Bronchial epithelial cell (primary cell): Measurements from ENCODE around the gene MYH15. TPM values are rescaled to one million over a fixed set of nuclear protein-coding genes. Genes with fewer than 3 reads are reported as not detected.

Experiments
- DNase-seq: peaks from one replicate; pipeline ENCODE4 v3.0.0-alpha.2; 2010; ENCODE audit warnings: low read depth
- FAIRE-seq: peaks from 2 replicates; lab custom pipeline; 2011; peaks lifted over from hg19 to GRCh38; lab: Jason Lieb, UNC
- H3K27me3 ChIP-seq: 2 replicates; pipeline ENCODE4 v1.5.1; 2011; ENCODE audit warnings: low read length; ENCODE audit not compliant: control insufficient read depth, insufficient read depth
- H3K36me3 ChIP-seq: 2 replicates; pipeline ENCODE4 v1.5.1; 2011; ENCODE audit warnings: low read length; ENCODE audit not compliant: control insufficient read depth, insufficient read depth
- H3K4me3 ChIP-seq: 2 replicates; pipeline ENCODE4 v1.5.1; 2011; ENCODE audit warnings: mild to moderate bottlenecking, low read depth, low read length, control low read depth
- total RNA-seq: library from RNA; depleted of rRNA; stranded (reverse); fragments of >200 nt; gene quantifications from 2 replicates; pipeline ENCODE4 v1.2.1, GENCODE V29; 2014
- TF ChIP-seq, protein P1 (sequence below): IDR thresholded peaks from 2 replicates; pipeline ENCODE4 v1.5.1; 2011; ENCODE audit warnings: mild to moderate bottlenecking, moderate library complexity, low read length, control low read depth, inconsistent platforms; ENCODE audit not compliant: insufficient read depth, severe bottlenecking

Gene MYH15
- total RNA-seq, 1 donor from 2014 or later: under 0.01 TPM

DNA sequence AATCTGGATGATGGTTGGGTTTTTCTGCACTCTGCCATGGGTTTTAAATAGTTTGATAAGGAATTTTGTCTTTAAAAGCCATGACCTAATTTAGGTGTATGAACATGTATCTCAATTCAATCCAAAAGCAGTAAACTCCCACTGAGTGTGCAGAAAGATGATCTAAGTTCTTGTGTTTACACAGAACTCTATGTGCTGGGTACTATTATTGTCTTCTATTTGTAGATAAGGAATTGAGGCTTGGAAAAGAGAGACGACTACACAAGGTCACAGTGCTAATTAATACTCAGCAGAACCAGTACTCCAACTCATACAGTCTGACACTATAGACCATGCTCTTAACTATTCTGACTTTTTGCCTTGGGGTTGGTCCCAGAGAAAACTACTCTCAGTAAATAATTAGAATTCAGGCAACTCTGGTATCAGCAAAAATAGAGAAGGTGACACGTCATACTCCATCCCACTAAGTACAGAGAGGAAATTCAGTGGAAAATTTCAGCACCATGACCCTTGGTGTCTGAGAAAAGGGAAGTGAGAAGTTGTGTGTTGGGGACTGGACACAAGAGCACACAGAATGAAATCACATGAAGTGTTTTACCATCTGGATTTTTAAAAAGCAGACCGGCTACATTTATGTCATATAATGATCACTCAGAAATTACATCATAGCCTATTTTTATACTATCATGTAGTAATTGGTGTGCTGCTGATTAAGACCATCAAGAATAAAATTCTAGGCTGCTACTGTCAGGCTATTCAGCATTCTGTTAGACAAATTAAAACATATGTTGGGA is 18.3 kb upstream of the MYH15 start:
- DNase-seq (no peak), FAIRE-seq (no peak)
- TF ChIP-seq, protein P1, sequence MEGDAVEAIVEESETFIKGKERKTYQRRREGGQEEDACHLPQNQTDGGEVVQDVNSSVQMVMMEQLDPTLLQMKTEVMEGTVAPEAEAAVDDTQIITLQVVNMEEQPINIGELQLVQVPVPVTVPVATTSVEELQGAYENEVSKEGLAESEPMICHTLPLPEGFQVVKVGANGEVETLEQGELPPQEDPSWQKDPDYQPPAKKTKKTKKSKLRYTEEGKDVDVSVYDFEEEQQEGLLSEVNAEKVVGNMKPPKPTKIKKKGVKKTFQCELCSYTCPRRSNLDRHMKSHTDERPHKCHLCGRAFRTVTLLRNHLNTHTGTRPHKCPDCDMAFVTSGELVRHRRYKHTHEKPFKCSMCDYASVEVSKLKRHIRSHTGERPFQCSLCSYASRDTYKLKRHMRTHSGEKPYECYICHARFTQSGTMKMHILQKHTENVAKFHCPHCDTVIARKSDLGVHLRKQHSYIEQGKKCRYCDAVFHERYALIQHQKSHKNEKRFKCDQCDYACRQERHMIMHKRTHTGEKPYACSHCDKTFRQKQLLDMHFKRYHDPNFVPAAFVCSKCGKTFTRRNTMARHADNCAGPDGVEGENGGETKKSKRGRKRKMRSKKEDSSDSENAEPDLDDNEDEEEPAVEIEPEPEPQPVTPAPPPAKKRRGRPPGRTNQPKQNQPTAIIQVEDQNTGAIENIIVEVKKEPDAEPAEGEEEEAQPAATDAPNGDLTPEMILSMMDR: no peak
- no peaks in the 10 kb centered on the region for H3K36me3 ChIP-seq
- H3K4me3 ChIP-seq: no peak overlapping the region
- H3K27me3 ChIP-seq: no peaks in the 10 kb centered on the region

DNA sequence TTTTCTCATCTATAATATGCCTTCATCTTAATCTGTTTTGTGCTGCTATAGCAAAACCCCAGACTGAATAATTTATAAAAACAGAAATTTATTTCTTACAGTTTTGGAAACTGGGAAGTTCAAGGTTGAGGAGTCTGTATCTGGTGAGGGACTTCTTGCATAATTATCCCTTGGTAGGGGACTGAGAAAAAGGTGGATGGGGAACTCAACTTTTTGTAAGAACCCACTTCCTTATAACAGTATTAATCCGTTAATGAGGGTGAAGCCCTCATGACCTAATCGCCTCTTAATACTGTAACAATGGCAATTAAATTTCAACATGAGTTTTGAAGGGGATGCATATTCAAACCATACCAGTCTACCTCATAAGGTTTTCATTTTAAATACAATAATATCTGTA is 17.4 kb upstream of the MYH15 start:
- Histone ChIP-seq H3K36me3 (no peaks in the 10 kb centered on the region), H3K27me3 (no peaks in the 10 kb centered on the region), H3K4me3 (no peak overlapping the region)
- FAIRE-seq: no peak
- TF ChIP-seq, protein P1: no peak
- no peak for DNase-seq

DNA sequence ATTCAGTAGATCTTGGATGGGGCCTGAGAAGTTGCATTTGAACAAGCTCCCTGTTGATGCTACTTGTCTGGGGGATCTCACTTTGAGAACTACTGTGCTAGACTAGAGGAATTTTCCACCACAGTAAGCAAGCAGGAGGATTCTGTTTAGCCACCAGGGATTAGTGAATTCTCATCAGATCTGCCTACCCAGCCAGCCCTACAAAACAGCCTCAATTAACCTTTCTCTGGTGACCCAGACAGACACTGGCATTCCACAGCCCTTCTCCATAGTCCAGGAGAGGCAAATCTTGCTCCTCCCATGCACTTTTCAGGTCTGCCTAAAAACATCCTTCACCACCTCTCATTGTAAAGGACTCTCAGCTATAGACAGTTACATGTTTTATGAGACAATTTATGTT is 16.7 kb upstream of the MYH15 start:
- Histone ChIP-seq H3K4me3 (no peak overlapping the region), H3K36me3 (no peaks in the 10 kb centered on the region), H3K27me3 (no peaks in the 10 kb centered on the region)
- DNase-seq: no peak
- TF ChIP-seq, protein P1: no peak
- FAIRE-seq: no peak

DNA sequence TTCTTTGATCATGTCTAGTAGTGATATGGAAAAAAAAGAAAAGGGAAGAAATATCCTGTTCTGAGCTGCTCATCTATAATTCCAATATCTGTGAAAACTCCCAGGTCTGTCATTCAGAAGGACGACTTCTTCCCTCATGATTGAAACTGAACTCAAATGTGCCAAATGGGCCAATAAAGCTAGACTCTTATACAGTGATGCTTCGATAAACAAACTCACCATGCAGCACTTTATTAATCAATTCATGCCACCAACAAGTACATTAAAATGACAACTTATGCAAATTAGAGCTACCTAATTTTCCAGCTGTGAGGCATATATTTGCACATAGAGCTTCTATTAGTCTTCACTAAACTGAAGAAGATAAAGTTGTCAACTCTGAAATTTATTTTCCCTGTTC is 15.6 kb upstream of the MYH15 start:
- Histone ChIP-seq H3K27me3 (no peaks in the 10 kb centered on the region), H3K4me3 (no peak overlapping the region), H3K36me3 (no peaks in the 10 kb centered on the region)
- TF ChIP-seq, protein P1: no peak
- FAIRE-seq: no peak
- no peak for DNase-seq

DNA sequence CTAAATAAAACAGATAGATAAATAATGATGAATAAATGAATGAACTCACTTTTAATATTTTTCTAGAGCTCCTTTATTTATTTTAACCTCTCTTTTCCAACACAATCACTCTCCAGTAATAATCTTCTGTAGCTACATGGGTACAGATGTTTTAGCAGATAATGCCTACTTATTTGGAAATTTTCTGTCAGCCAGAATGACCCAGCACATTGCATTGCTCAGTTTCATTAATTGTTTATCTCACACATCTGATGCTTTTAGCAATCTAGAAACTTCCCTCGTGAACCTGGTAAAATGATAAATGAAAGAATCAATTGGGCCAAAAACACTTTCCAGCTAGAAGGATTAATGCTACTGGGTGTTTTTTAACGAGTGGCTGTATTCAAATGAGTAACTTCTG is 14.9 kb upstream of the MYH15 start:
- no peak overlapping the region for H3K4me3 ChIP-seq
- H3K27me3 ChIP-seq: no peaks in the 10 kb centered on the region
- TF ChIP-seq, protein P1: no peak
- no peak for DNase-seq
- no peaks in the 10 kb centered on the region for H3K36me3 ChIP-seq
- no peak for FAIRE-seq

DNA sequence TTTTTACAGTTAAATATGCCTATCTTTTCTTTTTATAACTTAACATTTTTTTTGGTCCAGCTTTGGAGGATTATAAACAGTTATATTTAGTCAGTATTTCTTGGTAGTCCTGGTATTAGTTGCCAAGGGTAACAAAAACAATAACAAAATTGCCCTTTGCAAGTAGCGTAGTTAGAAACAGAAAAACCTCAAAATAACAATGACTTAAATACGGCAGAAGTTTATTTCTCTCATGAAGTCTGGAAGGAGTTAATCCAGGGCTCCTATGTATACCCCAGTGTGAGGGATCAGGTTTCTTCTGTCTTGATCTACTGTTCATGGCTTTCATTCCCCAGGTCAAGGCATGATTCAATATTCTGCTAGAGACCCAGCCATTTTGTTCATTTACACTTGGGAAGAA is 14.1 kb upstream of the MYH15 start:
- no peaks in the 10 kb centered on the region for H3K36me3 ChIP-seq
- TF ChIP-seq, protein P1: no peak
- no peak overlapping the region for H3K4me3 ChIP-seq
- no peak for FAIRE-seq
- no peak for DNase-seq
- H3K27me3 ChIP-seq: no peaks in the 10 kb centered on the region
